ENCODE measurements around the gene CTNNBL1.
"Not testable (repeated sequence)": the region's sequence is repeated elsewhere in the genome, so short reads cannot be mapped to it uniquely, and the experiment has no call there.

The CTNNBL1 gene

DNA sequence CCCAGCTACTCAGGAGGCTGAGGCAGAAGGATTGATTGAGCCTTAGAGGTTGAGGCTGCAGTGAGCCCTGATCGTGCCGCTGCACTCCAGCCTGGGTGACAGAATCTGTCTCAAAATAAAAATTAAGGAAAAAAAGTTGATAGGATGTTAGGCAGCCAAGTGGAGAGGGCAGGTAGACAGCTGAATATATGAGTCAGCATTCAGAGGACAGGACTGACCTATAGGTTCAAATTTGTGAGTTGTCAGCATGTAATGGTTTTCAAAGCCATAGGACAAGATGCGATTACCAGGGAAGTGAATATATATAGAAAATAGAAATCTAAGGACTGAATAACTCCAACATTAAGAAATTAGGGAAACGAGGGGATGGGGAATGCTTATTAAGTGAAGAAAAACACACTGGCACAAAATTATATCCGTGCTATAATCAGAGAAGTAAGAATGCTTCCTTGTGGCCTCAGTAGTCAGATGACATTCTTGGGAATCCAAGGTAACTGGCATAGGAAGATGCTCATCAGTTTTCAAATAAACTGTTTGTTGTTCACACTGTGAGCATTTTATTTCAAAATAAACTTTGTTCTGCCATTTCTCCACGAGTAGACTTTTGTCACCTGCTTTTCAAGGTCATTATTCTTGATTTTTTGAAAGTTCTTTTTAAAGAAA is 145.1 kb downstream of the CTNNBL1 start:
- DNase-seq (ENCODE audit: low read depth, low spot score): no peak

DNA sequence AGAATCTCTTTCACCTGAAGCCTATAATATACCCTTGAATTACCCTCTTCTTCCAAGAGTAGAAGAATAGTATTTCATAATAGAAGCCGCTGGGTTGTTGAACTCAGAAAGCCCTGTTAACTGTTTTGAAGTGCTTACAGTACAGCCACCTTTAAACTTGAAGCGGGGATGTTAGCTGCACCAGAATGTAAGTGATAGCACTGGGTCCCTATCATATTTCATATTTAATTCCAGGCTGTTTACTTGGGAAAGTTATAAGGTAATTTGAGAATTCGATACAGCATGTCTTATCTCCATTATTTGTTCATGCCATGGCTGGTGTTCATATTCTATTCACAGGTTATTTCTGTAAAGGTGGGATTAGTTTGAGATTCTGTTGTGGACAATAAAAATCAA is 145.6 kb downstream of the CTNNBL1 start:
- H3K4me3 ChIP-seq (ENCODE audit: low read length): no peak overlapping the region
- no peak for DNase-seq (ENCODE audit: low read depth, low spot score)

More for the DNA sequence above, 145.1 kb downstream of the CTNNBL1 start:
- H3K4me3 ChIP-seq (ENCODE audit: low read length): no peak overlapping the region

DNA sequence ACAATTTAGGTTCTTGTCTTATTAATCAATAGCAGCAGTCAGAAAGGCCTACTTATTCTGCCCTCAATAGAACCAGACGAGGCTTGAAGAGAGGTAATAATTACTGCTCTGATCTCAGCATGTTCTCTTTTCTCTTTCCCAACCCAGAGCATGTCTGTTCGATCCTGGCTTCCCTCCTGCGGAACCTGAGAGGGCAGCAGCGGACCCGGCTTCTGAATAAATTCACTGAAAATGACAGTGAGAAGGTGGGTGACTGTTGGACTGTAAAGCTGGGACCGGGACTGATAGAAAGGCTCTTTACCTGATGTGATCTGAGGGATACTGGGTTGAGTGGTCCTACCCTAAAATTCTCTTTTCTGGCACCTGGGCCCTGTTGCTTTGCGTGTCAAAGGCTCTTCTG is 146.1 kb downstream of the CTNNBL1 start:
- no peak overlapping the region for H3K4me3 ChIP-seq (ENCODE audit: low read length)
- DNase-seq (ENCODE audit: low read depth, low spot score): no peak

DNA sequence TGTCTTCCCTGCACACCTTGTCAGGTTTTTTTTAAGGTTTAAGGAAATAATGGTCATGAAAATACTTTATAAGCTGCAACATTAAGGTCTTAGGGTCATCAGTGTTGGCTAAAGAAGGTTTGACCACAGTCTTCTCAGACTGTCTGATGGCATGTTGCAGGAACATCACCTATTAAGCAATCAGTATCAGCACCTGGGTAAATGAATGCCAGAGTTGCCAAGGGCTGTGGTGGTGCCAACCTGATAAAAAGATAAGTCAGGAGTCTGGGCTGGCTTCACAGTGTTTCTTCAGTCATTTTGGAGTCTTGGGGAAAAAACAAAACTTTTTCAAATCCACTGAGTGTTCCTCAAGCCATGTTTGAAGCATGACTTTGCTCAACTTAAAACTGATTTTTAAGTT is 147.6 kb downstream of the CTNNBL1 start:
- DNase-seq (ENCODE audit: low read depth, low spot score): no peak

DNA sequence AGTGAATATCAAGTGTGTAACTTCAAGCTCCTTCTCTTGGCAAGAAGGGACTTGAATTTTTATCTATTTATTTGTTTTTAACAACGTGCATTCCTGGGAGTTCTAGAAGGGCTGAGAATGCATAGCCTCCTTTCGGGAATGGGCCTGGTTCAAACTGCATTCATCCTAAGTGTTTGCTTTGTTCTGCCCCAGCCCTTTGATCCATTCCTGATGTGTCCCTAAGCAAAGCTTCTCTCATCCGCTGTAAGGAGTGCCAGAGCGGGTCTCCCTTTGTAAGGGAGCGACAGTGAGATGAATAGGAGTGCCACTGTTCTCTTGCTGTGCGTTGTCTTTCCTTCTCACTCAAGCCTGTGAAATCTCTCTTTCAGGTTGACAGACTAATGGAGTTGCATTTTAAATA is 148.1 kb downstream of the CTNNBL1 start:
- no peak for DNase-seq (ENCODE audit: low read depth, low spot score)
- H3K4me3 ChIP-seq (ENCODE audit: low read length): no peak overlapping the region

More for the DNA sequence above, 147.6 kb downstream of the CTNNBL1 start:
- no peak overlapping the region for H3K4me3 ChIP-seq (ENCODE audit: low read length)

DNA sequence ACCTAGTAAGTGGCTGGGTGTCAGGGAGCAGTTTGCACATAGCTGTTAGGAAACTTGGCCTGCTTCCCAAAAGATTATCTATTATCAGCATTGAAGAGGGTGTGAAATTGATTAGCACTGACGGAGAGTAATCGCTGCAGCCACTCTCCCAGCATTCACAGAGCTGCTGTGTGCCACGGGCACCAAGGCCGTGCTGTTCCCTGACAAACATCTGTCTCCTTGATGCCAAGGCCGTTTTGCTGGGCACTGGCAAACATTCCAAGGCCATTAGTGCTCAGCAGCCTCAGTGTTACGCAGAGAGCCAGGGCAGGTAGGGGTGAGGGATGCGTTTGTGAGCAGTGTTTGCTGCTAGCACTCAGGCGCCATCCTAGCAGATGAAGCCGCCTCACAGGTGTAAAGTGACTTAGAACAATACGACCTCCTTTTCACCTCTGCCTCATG is 151.4 kb downstream of the CTNNBL1 start:
- H3K4me3 ChIP-seq (ENCODE audit: low read length): no peak overlapping the region
- no peak for DNase-seq (ENCODE audit: low read depth, low spot score)

DNA sequence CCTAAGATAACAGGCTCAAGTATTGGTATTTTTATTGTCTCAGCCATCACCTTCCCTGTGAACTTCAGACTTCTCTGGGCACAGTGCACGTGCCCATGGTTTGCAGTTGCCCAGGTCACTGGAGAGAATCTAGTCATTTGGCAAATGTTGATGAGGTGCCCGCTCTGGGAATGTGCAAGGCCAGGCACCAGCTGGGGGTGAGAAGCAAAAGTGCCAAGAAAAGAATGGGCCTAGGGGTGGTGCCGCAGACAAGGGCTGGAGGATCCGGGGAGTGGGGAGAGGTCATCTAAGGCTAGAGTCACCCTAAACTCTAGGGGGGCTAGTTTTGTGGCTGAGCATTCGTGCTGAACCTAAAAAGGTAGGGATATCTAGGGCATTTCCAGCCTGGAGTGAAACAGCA is 152.0 kb downstream of the CTNNBL1 start:
- H3K4me3 ChIP-seq (ENCODE audit: low read length): no peak overlapping the region
- no peak for DNase-seq (ENCODE audit: low read depth, low spot score)

DNA sequence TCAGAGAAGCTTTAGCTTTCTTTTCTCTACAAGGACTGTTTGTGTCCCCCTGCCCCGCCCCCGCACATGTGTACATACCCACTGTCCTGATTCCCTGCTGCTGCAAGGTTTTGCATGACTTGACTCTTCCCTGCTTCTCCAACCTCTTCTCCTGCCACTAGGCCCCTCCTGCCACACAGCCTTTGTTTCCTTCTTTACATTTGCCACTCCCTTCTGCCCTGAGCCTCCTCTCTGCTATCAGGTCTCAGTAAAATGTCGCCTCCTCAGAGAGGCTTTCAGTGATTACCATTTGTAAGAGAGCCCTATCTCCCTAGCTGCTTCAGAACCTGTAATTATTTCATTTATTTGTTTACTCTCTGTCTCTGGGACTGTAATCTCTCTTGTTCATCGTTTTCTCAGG is 152.7 kb downstream of the CTNNBL1 start:
- DNase-seq (ENCODE audit: low read depth, low spot score): no peak
- no peak overlapping the region for H3K4me3 ChIP-seq (ENCODE audit: low read length)

DNA sequence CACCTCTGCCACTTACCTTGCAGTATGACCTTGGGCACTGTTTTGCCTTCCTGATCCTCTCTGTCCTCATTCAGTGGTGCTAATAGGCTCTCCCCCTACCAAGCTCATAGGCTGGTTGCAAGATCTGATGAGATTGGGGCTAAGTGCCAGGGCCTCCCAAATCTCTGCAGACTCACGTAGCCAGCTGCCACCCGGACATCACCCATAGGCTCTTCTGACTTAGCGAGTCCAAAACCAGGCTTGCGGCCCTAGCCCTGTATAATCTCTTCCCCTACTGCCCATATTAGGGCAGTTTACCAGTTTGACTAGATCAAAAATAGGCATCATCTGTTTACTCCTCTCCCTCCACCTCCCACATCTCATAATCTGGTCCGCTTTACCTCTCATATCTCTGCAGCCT is 154.9 kb downstream of the CTNNBL1 start:
- no peak for DNase-seq (ENCODE audit: low read depth, low spot score)
- H3K4me3 ChIP-seq (ENCODE audit: low read length): no peak overlapping the region

DNA sequence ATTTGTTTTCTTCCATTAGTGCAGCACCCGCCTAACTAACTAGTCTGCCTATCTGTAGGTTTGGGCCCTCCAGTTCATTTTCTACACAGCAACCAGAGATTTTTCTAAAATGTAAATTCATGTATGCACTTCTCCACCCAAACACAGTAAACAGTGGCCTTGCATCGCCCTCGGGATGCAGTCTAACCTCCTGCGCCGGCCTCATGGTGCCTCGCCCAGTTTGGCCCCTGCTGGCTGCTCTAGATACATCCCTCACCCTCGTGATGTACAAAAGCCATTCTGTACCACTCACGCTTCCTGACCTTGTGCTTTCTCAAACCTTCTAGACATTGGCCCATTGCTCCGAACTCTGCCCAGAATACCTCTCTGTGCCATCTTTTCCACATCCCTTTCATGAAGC is 155.3 kb downstream of the CTNNBL1 start:
- DNase-seq (ENCODE audit: low read depth, low spot score): no peak
- no peak overlapping the region for H3K4me3 ChIP-seq (ENCODE audit: low read length)

DNA sequence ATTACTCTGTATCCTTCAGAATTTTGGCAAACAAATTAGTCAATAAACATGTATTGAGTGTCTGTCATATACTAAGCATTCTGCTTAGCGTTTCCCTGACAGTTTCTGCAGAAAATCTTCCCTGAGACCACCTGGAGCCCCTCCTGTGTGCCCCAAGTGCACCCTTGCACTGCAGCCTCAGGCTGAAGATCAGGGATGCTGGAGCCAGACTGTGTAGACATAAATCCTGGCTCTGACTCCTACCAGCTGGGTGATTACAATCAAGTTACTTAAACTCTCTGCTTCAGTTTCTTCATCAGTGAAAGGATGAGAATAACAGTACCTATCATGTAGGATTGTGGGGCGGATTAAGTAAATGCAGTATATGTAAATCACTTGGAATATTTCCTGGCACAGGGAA is 155.7 kb downstream of the CTNNBL1 start:
- H3K4me3 ChIP-seq (ENCODE audit: low read length): no peak overlapping the region
- DNase-seq (ENCODE audit: low read depth, low spot score): no peak

DNA sequence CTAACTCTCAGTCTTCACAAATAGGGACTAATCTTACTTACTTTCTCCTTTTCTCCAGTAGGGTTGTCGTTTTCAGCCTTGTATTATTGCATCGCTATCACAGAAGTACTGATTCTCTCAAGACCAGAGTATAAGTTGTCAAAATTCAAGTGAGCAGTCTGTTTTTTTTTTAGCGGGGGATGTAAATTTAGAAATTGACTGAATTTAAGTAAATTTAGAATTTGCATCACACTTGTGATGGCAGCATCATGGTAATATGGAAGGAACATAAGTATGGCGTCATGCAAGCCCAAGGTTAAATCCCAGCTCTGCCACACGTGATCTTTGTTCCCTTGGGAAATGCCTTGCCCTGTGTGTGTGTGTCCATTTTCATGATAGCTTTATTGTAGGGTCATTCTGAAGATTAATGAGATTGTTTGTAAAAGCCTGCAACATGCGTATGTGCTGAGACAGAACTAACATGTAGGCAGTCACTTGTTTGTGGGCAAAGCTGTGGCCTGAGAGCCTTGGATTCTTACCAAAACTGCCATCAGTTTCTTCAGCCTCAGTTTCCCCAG is 156.3 kb downstream of the CTNNBL1 start:
- DNase-seq (ENCODE audit: low read depth, low spot score): no peak
- no peak overlapping the region for H3K4me3 ChIP-seq (ENCODE audit: low read length)

DNA sequence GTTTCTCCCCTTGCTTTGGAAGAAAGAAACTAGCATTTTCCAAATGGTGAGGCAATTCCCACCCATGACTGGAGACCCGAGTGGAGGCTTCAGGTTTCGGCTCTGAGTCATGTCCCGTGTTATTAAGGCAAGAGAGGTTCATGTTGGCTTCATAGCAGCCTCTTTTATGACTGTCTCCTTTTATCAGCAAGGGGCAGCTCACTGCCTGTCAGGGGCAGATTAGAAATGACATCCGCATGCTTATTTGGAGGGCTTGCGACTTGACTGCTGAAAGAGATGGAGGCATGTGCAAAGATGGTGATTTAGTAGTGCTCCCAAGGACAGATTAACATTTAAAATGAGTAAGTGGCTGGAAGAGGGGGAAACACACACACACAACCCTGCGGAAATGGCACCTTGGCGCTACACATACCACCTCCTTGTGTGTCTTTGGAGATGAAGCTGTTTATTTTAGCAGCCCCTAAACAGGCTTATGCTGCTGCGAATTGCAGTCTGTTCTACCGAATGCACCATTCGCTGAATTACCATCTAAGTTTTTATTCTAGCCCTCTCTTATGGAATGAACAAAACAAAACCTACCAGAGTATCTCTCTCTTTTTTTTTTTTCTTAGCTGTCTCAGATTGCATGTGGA is 157.0 kb downstream of the CTNNBL1 start:
- DNase-seq (ENCODE audit: low read depth, low spot score): no peak
- H3K4me3 ChIP-seq (ENCODE audit: low read length): no peak overlapping the region

DNA sequence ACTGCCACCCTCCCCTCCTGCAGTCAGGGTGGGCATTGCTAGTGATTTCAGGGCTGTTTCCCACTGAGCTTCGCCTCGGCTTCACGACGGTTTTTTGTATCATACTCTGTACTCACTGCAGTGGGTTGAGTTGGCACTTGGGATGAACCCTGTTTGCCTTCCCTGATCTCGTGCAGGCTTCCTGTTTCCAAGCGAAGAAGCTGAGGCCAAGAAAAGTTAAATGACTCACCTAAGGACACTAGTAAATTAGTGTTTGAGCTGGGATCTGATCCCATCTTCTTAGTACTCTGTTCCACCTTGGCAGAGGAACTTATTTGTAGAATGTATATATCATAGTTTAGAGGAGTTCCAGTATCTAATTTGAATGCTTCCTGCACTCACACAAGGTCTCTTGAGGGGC is 158.8 kb downstream of the CTNNBL1 start:
- DNase-seq (ENCODE audit: low read depth, low spot score): no peak
- H3K4me3 ChIP-seq (ENCODE audit: low read length): no peak overlapping the region

DNA sequence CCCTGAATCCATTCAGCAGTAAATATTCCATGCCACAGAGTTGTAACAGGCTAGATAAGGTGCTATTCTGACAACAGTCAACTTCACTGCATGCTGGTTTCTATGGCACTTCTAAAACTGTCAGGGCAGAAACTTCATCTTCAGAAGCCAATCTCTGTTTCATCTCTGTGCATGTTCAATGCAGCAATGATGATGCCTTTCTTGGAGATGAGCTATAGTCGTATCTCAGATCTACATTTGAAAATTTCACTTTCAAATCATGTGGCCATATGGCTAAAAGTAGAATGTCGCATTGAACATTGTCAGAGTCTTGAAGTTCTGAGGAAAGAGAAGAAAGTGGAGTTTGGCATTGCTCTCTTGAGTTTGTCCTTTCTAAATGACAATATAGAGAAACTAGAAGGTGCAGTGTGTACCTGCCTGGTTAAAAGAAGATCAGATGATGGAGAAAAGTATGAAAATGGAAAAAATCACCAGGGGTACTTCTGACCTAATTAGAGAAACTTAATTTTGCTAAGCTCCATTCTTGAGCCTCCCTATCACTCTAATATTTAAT is 160.1 kb downstream of the CTNNBL1 start:
- no peak overlapping the region for H3K4me3 ChIP-seq (ENCODE audit: low read length)
- no peak for DNase-seq (ENCODE audit: low read depth, low spot score)

DNA sequence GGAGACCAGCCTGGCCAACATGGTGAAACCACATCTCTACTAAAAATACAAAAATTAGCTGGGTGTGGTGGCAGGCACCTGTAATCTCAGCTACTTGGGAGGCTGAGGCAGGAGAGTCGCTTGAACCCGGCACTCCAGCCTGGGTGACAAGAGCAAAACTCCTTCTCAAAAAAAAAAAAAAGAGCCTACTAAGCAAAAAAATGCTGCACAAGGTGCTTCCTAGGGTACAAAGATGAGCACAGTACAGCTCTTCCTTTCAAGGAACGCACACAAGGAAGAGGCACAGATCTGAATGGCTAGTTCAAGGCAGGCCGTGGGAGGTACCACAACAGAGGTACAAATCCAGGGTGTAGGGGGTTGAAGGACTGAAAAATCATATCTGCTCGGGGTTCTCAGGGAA is 162.2 kb downstream of the CTNNBL1 start:
- not testable (repeated sequence) for DNase-seq (ENCODE audit: low read depth, low spot score); H3K4me3 ChIP-seq (ENCODE audit: low read length)

DNA sequence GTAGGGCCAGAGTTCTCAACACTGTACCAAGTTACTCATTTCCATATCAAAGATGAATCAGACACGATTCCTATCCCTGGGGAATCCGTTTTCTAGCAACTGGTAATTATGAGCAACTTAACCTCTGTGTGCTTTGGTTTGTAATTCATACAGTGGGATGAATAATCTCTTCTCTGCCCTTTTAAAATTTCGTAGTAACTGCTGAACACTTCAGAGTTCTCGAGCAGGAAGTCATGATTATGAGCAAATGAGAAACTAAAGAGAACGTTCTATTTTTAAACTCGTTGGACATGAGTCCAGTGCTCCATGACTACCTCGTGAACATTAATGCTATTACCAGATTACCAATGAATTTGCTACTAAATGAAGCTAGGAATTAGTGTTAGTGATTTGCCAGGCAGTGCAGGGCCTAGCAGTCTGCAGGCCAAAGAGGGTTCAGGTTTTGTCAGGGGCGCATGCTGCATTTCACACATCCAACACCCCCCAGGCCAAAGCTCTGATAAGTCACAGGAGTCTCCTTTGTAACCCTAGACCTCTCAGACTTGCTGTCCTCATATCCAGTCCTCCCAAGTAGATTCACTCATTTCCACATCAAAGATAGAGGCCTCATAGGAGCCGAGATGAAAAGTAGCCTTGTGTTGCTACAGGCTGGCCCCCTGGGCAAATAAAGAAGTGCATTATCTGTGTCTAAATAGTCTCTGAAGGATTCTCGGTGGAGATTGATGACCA is 163.3 kb downstream of the CTNNBL1 start:
- no peak overlapping the region for H3K4me3 ChIP-seq (ENCODE audit: low read length)
- DNase-seq (ENCODE audit: low read depth, low spot score): no peak

DNA sequence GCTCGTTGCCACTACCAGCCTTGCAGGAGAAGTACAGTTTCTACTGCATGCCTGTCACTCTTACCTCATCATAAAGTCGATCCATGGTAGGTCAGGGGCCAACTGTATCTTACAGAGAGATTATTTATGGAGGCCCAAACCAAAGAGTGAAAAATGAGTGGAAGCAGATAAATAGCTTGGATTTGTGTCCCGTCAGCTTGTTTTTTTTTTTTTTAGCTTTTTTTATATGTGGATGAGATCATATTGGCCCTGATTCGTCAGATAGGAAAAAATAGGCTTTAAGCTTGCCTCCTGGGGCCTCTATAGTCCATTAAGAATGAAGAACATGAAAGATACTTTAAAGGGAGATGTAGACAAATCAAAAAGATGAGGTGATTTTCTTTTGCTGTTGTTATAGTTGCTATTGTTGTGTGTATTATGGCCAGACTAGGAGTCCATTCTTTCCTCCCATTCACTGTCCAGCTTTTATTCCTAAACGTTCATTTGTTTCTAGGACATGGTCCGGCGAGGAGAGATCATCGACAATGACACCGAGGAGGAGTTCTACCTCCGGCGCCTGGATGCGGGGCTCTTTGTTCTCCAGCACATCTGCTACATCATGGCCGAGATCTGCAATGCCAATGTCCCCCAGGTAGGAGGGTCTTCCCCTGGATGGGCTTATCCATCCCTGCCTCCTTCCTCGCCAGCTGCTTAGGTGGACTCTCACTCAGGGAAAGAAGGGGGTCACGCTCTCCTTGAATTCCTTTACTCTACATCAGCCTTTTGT is 165.8 kb downstream of the CTNNBL1 start:
- H3K4me3 ChIP-seq (ENCODE audit: low read length): no peak overlapping the region
- DNase-seq (ENCODE audit: low read depth, low spot score): no peak

DNA sequence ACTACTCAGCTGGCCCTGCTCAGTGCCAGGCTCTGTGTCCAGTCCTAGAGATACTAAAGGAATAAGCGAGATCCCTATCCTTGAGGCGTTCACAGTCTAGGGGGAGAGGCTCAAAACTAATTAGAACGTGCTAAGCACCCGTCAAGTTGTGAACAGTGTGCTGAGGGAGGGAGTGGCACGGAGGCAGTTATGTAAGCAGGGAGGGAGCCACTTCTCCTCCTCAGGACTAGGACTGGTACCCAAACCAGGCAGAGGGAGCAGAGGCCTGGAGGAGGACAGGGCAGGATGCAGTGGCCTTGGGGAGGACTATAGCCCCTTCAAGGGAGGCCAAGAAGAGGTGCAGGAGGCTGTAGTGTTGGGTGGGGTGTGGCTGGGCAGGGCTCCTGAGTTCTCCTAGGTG is 169.5 kb downstream of the CTNNBL1 start:
- DNase-seq (ENCODE audit: low read depth, low spot score): no peak
- H3K4me3 ChIP-seq (ENCODE audit: low read length): no peak overlapping the region
